ENCODE measurements around the gene LMTK3. TPM values are rescaled to one million over a fixed set of nuclear protein-coding genes. Genes with fewer than 3 reads are reported as not detected.
A peak's percentile ranks its signal among the peaks of the same experiment; 100 is the strongest.

LMTK3 gene
- polyA plus RNA-seq, 1 donor (not counting 4 experiments of a cell fraction or from before 2014, with no cell fraction given) = 0.51 TPM

- H3K27me3 ChIP-seq (ENCODE audit: control insufficient read depth, extremely low read depth, insufficient read depth, low read length) = no peaks in the 10 kb centered on the region
- no peak overlapping the region for H3K9ac ChIP-seq (ENCODE audit: control insufficient read depth, extremely low read depth, insufficient read depth, low read length)
- peaks cover 16% of the 10 kb centered on the region for H3K79me2 ChIP-seq (ENCODE audit: control insufficient read depth, insufficient read depth, low read length)
- no peaks in the 10 kb centered on the region for H3K9me1 ChIP-seq (ENCODE audit: control insufficient read depth, extremely low read depth, insufficient read depth, low read length)
- FAIRE-seq = no peak
- H4K20me1 ChIP-seq (ENCODE audit: control insufficient read depth, extremely low read depth, insufficient read depth, low read length) = peaks cover 5% of the 10 kb centered on the region
- no peak overlapping the region for H3K4me2 ChIP-seq (ENCODE audit: control insufficient read depth, extremely low read depth, insufficient read depth, low read depth, low read length)
- no peaks in the 10 kb centered on the region for H3K9me3 ChIP-seq (ENCODE audit: control insufficient read depth, low read depth, low read length)
- no peak overlapping the region for H3K4me3 ChIP-seq (ENCODE audit: control insufficient read depth in 2 of 3, extremely low read depth in 1 of 3, insufficient read depth in 2 of 3, low read depth in 1 of 3, low read length in 3 of 3)
- H3K27ac ChIP-seq (ENCODE audit: control insufficient read depth, insufficient read depth, low read length) = no peak overlapping the region
- no peak overlapping the region for H2AFZ ChIP-seq (ENCODE audit: control insufficient read depth, low read length)
- dilution Hi-C loops (cut with MboI; ENCODE audit: extremely low pct_ligation_motif_present, low sequenced_read_pairs) = no loop called here
- peaks cover 14% of the 10 kb centered on the region for H3K4me1 ChIP-seq (ENCODE audit: control insufficient read depth, extremely low read depth, insufficient read depth, low read length)
- no peak for TF ChIP-seq CTCF (optimal IDR thresholded peaks at IDR 0.05 in 1 of 3, IDR thresholded peaks at IDR 0.05 in 1 of 3, conservative IDR thresholded peaks at IDR 0.05 in 1 of 3; ENCODE audit: extremely low read depth in 1 of 3, insufficient read depth in 2 of 3, low read length in 3 of 3)
- TF ChIP-seq EZH2 (IDR thresholded peaks at IDR 0.05; ENCODE audit: low read length) = no peak
- H3K36me3 ChIP-seq (ENCODE audit: control insufficient read depth in 2 of 2, extremely low read depth in 1 of 2, insufficient read depth in 2 of 2, low read length in 2 of 2) = peaks cover 55 to 60% of the 10 kb centered on the region in 2 experiments
- DNase-seq (ENCODE audit: low read depth, low spot score) = no peak
Observed at GRCh38 chr19:48474084-48474592, 37.5 kb downstream of the LMTK3 start.

- no peak overlapping the region for H3K27ac ChIP-seq (ENCODE audit: control insufficient read depth, insufficient read depth, low read length)
- H3K4me1 ChIP-seq (ENCODE audit: control insufficient read depth, extremely low read depth, insufficient read depth, low read length) = peaks cover 17% of the 10 kb centered on the region
- H3K79me2 ChIP-seq (ENCODE audit: control insufficient read depth, insufficient read depth, low read length) = peaks cover 16% of the 10 kb centered on the region
- no peak overlapping the region for H2AFZ ChIP-seq (ENCODE audit: control insufficient read depth, low read length)
- no peaks in the 10 kb centered on the region for H3K27me3 ChIP-seq (ENCODE audit: control insufficient read depth, extremely low read depth, insufficient read depth, low read length)
- DNase-seq (ENCODE audit: low read depth, low spot score) = no peak
- TF ChIP-seq CTCF (optimal IDR thresholded peaks at IDR 0.05 in 1 of 3, IDR thresholded peaks at IDR 0.05 in 1 of 3, conservative IDR thresholded peaks at IDR 0.05 in 1 of 3; ENCODE audit: extremely low read depth in 1 of 3, insufficient read depth in 2 of 3, low read length in 3 of 3) = no peak
- TF ChIP-seq EZH2 (IDR thresholded peaks at IDR 0.05; ENCODE audit: low read length) = no peak
- peaks cover 55 to 59% of the 10 kb centered on the region in 2 experiments for H3K36me3 ChIP-seq (ENCODE audit: control insufficient read depth in 2 of 2, extremely low read depth in 1 of 2, insufficient read depth in 2 of 2, low read length in 2 of 2)
- no peak overlapping the region for H3K4me2 ChIP-seq (ENCODE audit: control insufficient read depth, extremely low read depth, insufficient read depth, low read depth, low read length)
- H3K9me3 ChIP-seq (ENCODE audit: control insufficient read depth, low read depth, low read length) = no peaks in the 10 kb centered on the region
- H3K9me1 ChIP-seq (ENCODE audit: control insufficient read depth, extremely low read depth, insufficient read depth, low read length) = no peaks in the 10 kb centered on the region
- dilution Hi-C loops (cut with MboI; ENCODE audit: extremely low pct_ligation_motif_present, low sequenced_read_pairs) = no loop called here
- H3K9ac ChIP-seq (ENCODE audit: control insufficient read depth, extremely low read depth, insufficient read depth, low read length) = no peak overlapping the region
- FAIRE-seq = peak; percentile 39
- no peak overlapping the region for H3K4me3 ChIP-seq (ENCODE audit: control insufficient read depth in 2 of 3, extremely low read depth in 1 of 3, insufficient read depth in 2 of 3, low read depth in 1 of 3, low read length in 3 of 3)
- H4K20me1 ChIP-seq (ENCODE audit: control insufficient read depth, extremely low read depth, insufficient read depth, low read length) = peaks cover 5% of the 10 kb centered on the region
Observed at GRCh38 chr19:48473161-48473966, 38.3 kb downstream of the LMTK3 start.

Data from keratinocyte (primary cell).